GM12875 (cell line): ENCODE data around the gene TMEM190.

Source experiments
- H3K4me3 ChIP-seq: one replicate; pipeline ENCODE4 v1.5.1; 2011; ENCODE audit warnings: low read depth, low read length, control low read depth
- CTCF ChIP-seq: IDR thresholded peaks from 2 replicates; pipeline ENCODE4 v1.5.1; 2011; ENCODE audit warnings: low read depth, mild to moderate bottlenecking, control low read depth, inconsistent platforms, low read length, moderate library complexity, borderline replicate concordance; ENCODE audit not compliant: insufficient read depth

TMEM190 gene

GRCh38 chr19:55347442-55348009 is 29.1 kb upstream of the TMEM190 start:
- TF ChIP-seq CTCF, result no peak
- H3K4me3 ChIP-seq, result no peak overlapping the region

GRCh38 chr19:55348317-55349034 is 28.1 kb upstream of the TMEM190 start:
- no peak overlapping the region for H3K4me3 ChIP-seq
- no peak for TF ChIP-seq CTCF

- no peak for TF ChIP-seq CTCF
- no peak overlapping the region for H3K4me3 ChIP-seq
Measured at GRCh38 chr19:55350620-55351315, 25.9 kb upstream of the TMEM190 start.

- H3K4me3 ChIP-seq, result no peak overlapping the region
- TF ChIP-seq CTCF, result no peak
Measured at GRCh38 chr19:55352040-55352439, 24.6 kb upstream of the TMEM190 start.

GRCh38 chr19:55352549-55353145 is 24.0 kb upstream of the TMEM190 start:
- H3K4me3 ChIP-seq, result no peak overlapping the region
- no peak for TF ChIP-seq CTCF

- no peak for TF ChIP-seq CTCF
- no peak overlapping the region for H3K4me3 ChIP-seq
Measured at GRCh38 chr19:55353356-55353802, 23.2 kb upstream of the TMEM190 start.
